Activated T-cell treated with anti-CD3 and anti-CD28 coated beads, Interleukin-2, amount 50 U/mL, for 24 hours (primary cell): Measurements from ENCODE around the gene PIK3C3.
"Not testable (repeated sequence)": the region's sequence is repeated elsewhere in the genome, so short reads cannot be mapped to it uniquely, and the experiment has no call there.

ENCODE experiments used
- DNase-seq: peaks from one replicate; pipeline ENCODE4 v3.0.0-alpha.2; 2020
- H3K27ac Mint-ChIP-seq: 2 replicates; pipeline ENCODE4 v1.8.0; 2020; ENCODE audit warnings: mild to moderate bottlenecking, mixed read lengths
- H3K27me3 Mint-ChIP-seq: 2 replicates; pipeline ENCODE4 v1.8.0; 2020; ENCODE audit warnings: mixed read lengths
- H3K36me3 Mint-ChIP-seq: 2 replicates; pipeline ENCODE4 v1.8.0; 2020; ENCODE audit warnings: low read depth, mixed read lengths
- H3K4me1 Mint-ChIP-seq: 2 replicates; pipeline ENCODE4 v1.8.0; 2020; ENCODE audit warnings: low read depth, mixed read lengths
- H3K4me3 Mint-ChIP-seq: 2 replicates; pipeline ENCODE4 v1.8.0; 2020; ENCODE audit warnings: mild to moderate bottlenecking, moderate library complexity, mixed read lengths
- H3K9me3 Mint-ChIP-seq: 2 replicates; pipeline ENCODE4 v1.8.0; 2020; ENCODE audit warnings: mixed read lengths

The PIK3C3 gene

DNA sequence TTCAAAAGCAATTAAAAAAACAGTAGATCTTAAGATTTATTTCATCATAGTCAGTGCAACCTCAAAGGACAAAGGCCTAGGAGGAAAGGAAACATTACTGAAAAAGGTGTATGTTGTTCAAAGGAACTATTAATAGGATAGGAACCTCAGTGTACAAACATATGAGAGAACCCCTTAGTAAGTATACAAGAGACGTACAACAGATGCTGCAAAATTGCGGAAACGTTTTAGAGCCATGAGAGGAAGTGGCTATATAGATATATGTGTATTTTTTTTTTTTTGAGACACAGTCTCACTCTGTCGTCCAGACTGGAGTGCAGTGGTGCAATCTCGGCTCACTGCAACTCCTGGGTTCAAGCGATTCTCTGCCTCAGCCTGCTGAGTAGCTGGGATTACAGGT lies 22.2 kb downstream of the PIK3C3 start:
- Mint-ChIP-seq H3K27ac (no peak overlapping the region), H3K4me3 (no peak overlapping the region), H3K36me3 (peaks cover 60% of the 10 kb centered on the region), H3K4me1 (peaks cover 72% of the 10 kb centered on the region), H3K9me3 (no peaks in the 10 kb centered on the region), H3K27me3 (no peaks in the 10 kb centered on the region)
- no peak for DNase-seq

DNA sequence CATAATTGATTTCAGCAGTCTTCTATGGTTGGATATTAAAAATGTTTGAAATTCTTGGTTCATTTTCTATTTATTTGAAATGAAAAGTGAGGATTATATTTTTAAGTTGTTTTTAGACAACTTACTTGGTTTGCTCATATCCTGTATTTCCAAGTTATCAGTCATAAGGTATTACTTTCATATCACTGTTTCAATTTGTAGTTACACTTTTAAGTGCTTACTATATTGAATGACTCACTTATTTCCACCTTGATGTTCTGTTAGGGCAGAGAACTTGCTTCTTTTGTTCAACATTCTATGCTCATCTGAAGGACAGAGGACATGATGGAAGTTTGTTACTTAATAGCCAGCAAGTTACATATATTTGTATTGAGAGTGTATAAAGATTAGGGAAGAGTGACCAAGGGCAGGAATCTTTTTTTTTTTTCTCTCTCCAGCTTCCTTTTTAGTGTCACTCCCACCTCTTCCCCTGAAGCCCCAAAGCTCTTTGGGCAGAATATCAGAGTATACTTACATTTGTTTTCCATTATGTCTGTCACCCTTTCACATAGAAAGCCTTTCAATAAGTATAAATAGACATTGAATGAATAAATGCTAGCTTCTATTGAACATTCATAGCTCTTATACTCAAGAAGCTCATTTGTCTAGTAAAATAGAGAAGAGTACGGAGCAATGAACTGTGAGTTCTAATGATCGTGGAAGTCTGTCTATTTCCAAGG lies 28.1 kb downstream of the PIK3C3 start:
- peak overlapping the region; percentile 63 for H3K4me3 Mint-ChIP-seq
- no peaks in the 10 kb centered on the region for H3K9me3 Mint-ChIP-seq
- no peak for DNase-seq
- peaks cover 56% of the 10 kb centered on the region for H3K4me1 Mint-ChIP-seq
- H3K27me3 Mint-ChIP-seq = no peaks in the 10 kb centered on the region
- H3K36me3 Mint-ChIP-seq = peaks cover 56% of the 10 kb centered on the region
- H3K27ac Mint-ChIP-seq = peak overlapping the region; percentile 94

DNA sequence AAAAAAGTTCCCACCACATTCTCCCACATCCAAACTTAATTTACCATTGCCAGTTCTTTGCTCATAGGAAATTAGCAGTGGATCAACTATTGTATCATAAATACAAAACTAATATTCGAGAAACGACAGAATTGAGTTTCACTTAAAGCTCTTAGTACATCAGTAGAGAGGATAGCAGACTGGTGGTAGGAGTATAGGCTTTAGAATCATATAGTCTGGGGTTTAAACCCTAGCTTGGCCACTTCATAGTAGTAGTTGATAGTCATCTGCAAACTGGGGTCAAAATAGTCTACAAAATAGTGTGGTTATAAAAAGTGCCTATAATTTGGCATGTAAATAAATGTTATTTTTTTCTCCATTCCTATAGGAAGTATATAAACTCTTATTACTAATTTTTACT lies 30.9 kb downstream of the PIK3C3 start:
- no peak for DNase-seq
- Mint-ChIP-seq H3K9me3 (no peaks in the 10 kb centered on the region), H3K4me1 (peaks cover 42% of the 10 kb centered on the region), H3K36me3 (peaks cover 62% of the 10 kb centered on the region), H3K4me3 (no peak overlapping the region), H3K27me3 (no peaks in the 10 kb centered on the region), H3K27ac (no peak overlapping the region)

DNA sequence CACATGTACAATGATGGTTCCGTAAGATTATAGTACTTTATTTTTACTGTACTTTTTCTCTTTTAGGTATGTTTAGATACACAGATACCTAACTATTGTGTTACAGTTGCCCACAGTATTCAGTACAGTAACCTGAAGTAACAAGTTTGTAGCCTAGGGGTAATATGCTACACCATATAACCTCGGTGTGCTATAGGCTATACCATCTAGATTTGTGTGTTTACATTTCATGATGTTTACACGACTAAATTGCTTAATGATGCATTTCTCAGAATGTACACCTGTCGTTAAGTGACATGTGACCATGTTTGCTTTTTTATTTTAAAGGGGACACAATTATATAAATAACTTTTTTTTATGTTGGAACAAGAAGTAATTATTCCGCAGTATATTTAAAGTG lies 34.5 kb downstream of the PIK3C3 start:
- Mint-ChIP-seq H3K4me1 (peaks cover 27% of the 10 kb centered on the region), H3K27me3 (no peaks in the 10 kb centered on the region), H3K36me3 (peaks cover 73% of the 10 kb centered on the region), H3K9me3 (no peaks in the 10 kb centered on the region), H3K27ac (no peak overlapping the region), H3K4me3 (no peak overlapping the region)
- DNase-seq = no peak

DNA sequence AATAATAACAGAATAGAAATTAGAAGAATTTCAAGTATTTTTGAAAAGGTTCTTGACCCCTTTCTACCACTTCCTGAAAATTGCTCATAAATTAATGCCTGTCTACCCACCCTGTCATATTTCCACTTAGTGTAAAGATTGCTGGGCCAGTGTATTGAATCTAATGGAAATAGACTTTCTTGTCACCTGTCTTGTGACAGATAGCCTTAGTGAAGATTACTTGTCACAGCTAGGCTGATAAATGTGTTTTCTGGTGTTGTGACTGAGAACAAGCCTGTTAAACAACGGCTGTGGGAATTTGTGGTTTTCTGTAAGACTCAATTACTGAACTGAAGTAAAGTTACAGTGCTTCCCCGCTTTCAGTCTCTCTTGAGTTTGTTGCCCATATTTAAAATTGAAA lies 37.0 kb downstream of the PIK3C3 start:
- no peak overlapping the region for H3K4me3 Mint-ChIP-seq
- no peaks in the 10 kb centered on the region for H3K9me3 Mint-ChIP-seq
- no peaks in the 10 kb centered on the region for H3K27me3 Mint-ChIP-seq
- peaks cover 9% of the 10 kb centered on the region for H3K4me1 Mint-ChIP-seq
- H3K36me3 Mint-ChIP-seq = peaks cover 70% of the 10 kb centered on the region
- no peak for DNase-seq
- H3K27ac Mint-ChIP-seq = peak overlapping the region; percentile 55

DNA sequence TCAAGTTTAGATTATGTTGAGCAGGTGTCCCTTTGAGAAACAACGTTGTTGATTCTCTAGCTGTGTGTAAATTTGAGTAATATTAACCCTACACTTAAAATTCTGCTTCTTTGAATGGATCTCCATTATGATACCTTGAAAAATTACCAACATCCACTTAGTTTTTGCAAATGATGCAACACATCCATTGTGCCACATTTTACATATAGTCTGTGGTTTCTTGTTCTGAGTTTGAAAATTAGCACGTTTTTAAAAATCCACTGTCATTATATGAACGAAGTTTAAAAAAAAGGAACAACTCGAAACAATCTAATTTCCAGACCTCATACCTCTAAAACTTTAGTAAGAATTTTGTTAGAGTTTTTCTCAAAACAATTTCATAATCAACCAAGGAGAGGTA lies 37.7 kb downstream of the PIK3C3 start:
- Mint-ChIP-seq H3K27me3 (no peaks in the 10 kb centered on the region), H3K27ac (no peak overlapping the region), H3K36me3 (peaks cover 71% of the 10 kb centered on the region), H3K4me1 (peaks cover 9% of the 10 kb centered on the region), H3K4me3 (no peak overlapping the region), H3K9me3 (no peaks in the 10 kb centered on the region)
- no peak for DNase-seq

GRCh38 chr18:41993151-41993550 lies 38.1 kb downstream of the PIK3C3 start:
- H3K36me3 Mint-ChIP-seq = peaks cover 73% of the 10 kb centered on the region
- H3K4me3 Mint-ChIP-seq = no peak overlapping the region
- no peak for DNase-seq
- no peaks in the 10 kb centered on the region for H3K27me3 Mint-ChIP-seq
- H3K27ac Mint-ChIP-seq = no peak overlapping the region
- H3K9me3 Mint-ChIP-seq = no peaks in the 10 kb centered on the region
- H3K4me1 Mint-ChIP-seq = peaks cover 9% of the 10 kb centered on the region

GRCh38 chr18:41996020-41996419 lies 41.0 kb downstream of the PIK3C3 start:
- H3K36me3 Mint-ChIP-seq = peaks cover 85% of the 10 kb centered on the region
- no peaks in the 10 kb centered on the region for H3K9me3 Mint-ChIP-seq
- H3K27me3 Mint-ChIP-seq = no peaks in the 10 kb centered on the region
- H3K4me1 Mint-ChIP-seq = peaks cover 9% of the 10 kb centered on the region
- DNase-seq = no peak
- no peak overlapping the region for H3K4me3 Mint-ChIP-seq
- no peak overlapping the region for H3K27ac Mint-ChIP-seq

GRCh38 chr18:41999751-42000150 lies 44.7 kb downstream of the PIK3C3 start:
- H3K36me3 Mint-ChIP-seq = peaks cover 91% of the 10 kb centered on the region
- DNase-seq = no peak
- no peak overlapping the region for H3K4me3 Mint-ChIP-seq
- no peaks in the 10 kb centered on the region for H3K9me3 Mint-ChIP-seq
- no peaks in the 10 kb centered on the region for H3K27me3 Mint-ChIP-seq
- H3K4me1 Mint-ChIP-seq = no peaks in the 10 kb centered on the region
- H3K27ac Mint-ChIP-seq = no peak overlapping the region

- no peak overlapping the region for H3K27ac Mint-ChIP-seq
- DNase-seq = no peak
- H3K4me1 Mint-ChIP-seq = peaks cover 6% of the 10 kb centered on the region
- no peak overlapping the region for H3K4me3 Mint-ChIP-seq
- H3K9me3 Mint-ChIP-seq = no peaks in the 10 kb centered on the region
- H3K27me3 Mint-ChIP-seq = no peaks in the 10 kb centered on the region
- H3K36me3 Mint-ChIP-seq = peaks cover 95% of the 10 kb centered on the region
Observed at GRCh38 chr18:42001801-42002200, 46.8 kb downstream of the PIK3C3 start.

- Mint-ChIP-seq H3K9me3 (no peaks in the 10 kb centered on the region), H3K27me3 (no peaks in the 10 kb centered on the region), H3K4me1 (peaks cover 9% of the 10 kb centered on the region), H3K36me3 (peaks cover 91% of the 10 kb centered on the region), H3K27ac (no peak overlapping the region), H3K4me3 (no peak overlapping the region)
- no peak for DNase-seq
Observed at GRCh38 chr18:42004653-42005052, 49.6 kb downstream of the PIK3C3 start.

DNA sequence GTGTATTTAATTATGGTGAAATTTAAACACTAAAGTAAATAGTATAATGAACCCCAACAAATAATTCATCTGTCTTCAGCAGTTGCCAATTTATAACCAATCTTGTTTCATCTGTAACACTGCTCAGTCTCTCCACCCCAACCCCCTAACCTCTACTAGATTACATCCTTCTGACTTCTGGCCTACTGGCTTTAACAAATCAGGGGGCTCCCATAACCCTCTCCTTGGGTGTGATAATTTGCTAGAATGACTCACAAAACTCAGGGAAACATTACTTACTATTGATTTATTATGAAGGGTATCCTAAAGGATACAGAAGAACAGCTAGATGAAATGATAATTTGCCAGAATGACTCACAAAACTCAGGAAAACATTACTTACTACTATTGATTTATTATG lies 50.7 kb downstream of the PIK3C3 start:
- no peaks in the 10 kb centered on the region for H3K27me3 Mint-ChIP-seq
- H3K9me3 Mint-ChIP-seq = no peaks in the 10 kb centered on the region
- H3K4me1 Mint-ChIP-seq = peaks cover 12% of the 10 kb centered on the region
- H3K4me3 Mint-ChIP-seq = no peak overlapping the region
- DNase-seq = no peak
- peaks cover 91% of the 10 kb centered on the region for H3K36me3 Mint-ChIP-seq
- H3K27ac Mint-ChIP-seq = no peak overlapping the region

GRCh38 chr18:42009457-42009856 lies 54.4 kb downstream of the PIK3C3 start:
- DNase-seq, H3K4me3 Mint-ChIP-seq, H3K27me3 Mint-ChIP-seq, H3K9me3 Mint-ChIP-seq, H3K27ac Mint-ChIP-seq: not testable (repeated sequence)
- H3K4me1 Mint-ChIP-seq = peaks cover 25% of the 10 kb centered on the region
- H3K36me3 Mint-ChIP-seq = peaks cover 90% of the 10 kb centered on the region

DNA sequence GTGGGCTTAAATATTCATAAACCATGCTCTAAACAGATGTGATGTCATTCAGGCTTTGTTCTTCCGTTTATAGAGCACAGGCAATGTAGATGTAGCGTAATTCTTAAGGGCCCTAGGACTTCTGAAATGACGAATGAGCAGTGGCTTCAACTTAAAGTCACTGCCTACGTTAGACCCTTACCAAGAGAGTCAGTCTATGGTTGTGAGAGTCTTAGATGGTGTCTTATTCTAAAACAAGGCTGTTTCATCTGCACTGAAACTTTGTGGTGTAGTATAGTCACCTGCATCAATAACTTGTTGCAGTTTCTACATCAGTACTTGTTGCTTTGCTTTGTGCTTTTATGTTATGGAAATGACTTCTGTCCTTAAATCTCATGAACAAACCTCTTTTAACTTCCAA lies 56.0 kb downstream of the PIK3C3 start:
- peaks cover 88% of the 10 kb centered on the region for H3K36me3 Mint-ChIP-seq
- no peaks in the 10 kb centered on the region for H3K27me3 Mint-ChIP-seq
- no peak overlapping the region for H3K4me3 Mint-ChIP-seq
- no peak for DNase-seq
- peak overlapping the region; percentile 23 for H3K27ac Mint-ChIP-seq
- no peaks in the 10 kb centered on the region for H3K9me3 Mint-ChIP-seq
- H3K4me1 Mint-ChIP-seq = peaks cover 19% of the 10 kb centered on the region

DNA sequence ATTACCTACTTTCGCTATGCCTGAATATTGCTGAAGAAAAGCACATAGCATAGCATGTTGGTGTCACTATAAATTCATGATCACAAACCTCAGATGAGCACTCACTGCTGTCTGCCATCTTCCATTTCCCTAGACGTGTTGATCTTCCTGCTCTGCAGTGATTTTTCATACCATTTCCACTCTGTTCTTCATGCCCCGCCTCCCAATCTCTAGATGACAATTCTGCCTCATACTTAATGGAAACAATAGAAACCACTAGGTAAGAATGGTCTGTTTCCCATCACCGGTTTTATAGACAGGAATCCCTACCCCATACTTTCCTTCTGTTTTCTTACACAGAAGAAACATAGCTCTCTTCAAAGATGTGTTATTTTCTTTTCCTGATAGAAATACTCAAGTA lies 63.8 kb downstream of the PIK3C3 start:
- Mint-ChIP-seq H3K9me3 (no peaks in the 10 kb centered on the region), H3K27ac (no peak overlapping the region), H3K4me1 (peaks cover 12% of the 10 kb centered on the region), H3K27me3 (no peaks in the 10 kb centered on the region), H3K4me3 (no peak overlapping the region), H3K36me3 (peaks cover 62% of the 10 kb centered on the region)
- no peak for DNase-seq

DNA sequence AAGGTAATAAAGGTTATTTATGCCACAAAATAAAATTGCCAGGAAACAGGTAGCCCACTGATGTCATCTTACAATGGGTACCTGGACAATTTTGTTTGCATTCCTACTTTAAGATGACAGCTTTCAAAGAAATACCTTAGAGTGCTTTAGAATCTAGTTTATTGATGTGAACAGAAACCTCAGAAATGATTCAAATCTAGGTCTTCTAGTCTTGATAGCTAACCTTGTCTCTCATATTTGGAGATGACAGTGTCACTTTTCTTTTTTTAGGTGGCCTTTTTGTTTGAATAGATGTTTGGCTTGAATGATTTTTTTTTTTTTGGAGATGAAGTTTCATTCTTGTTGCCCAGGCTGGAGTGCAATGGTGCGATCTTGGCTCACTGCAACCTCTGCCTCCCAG lies 69.1 kb downstream of the PIK3C3 start:
- Mint-ChIP-seq H3K36me3 (peaks cover 53% of the 10 kb centered on the region), H3K9me3 (no peaks in the 10 kb centered on the region), H3K4me3 (no peak overlapping the region), H3K4me1 (peaks cover 43% of the 10 kb centered on the region), H3K27ac (peak overlapping the region; percentile 47), H3K27me3 (no peaks in the 10 kb centered on the region)
- DNase-seq = no peak
